Psoas muscle (tissue), 8 donors: Measurements from ENCODE around the gene MTUS2. TPM values are rescaled to one million over a fixed set of nuclear protein-coding genes. Genes with fewer than 3 reads are reported as not detected.

ENCODE experiments used
- ATAC-seq, 4 donors: fragments of 200-7000 bp; cut with Tn5 transposase; one replicate each; pipeline ENCODE4 v1.9.1; 2020; ENCODE audit warnings: moderate library complexity in 3 of 4, mild to moderate bottlenecking in 2 of 4
- DNase-seq, 2 donors: peaks; one replicate each; pipeline ENCODE4 v3.0.0-alpha.2; 2020
- H3K27ac ChIP-seq: fragments of 200-600 bp; one replicate; pipeline ENCODE4 v1.8.0; 2022
- H3K27me3 ChIP-seq, 3 donors: fragments of 200-600 bp in 1 of 3; one replicate each; pipeline versions ENCODE4 v1.6.1 to v1.8.0; 2013 to 2022; ENCODE audit warnings: low read length in 2 of 3, mild to moderate bottlenecking in 2 of 3, moderate library complexity in 1 of 3; ENCODE audit not compliant: insufficient read depth in 3 of 3
- H3K36me3 ChIP-seq, 2 donors: fragments of 200-600 bp in 1 of 2; one replicate each; pipeline versions ENCODE4 v1.6.1 to v1.8.0; 2013 to 2022; ENCODE audit warnings: low read depth in 1 of 2, mild to moderate bottlenecking in 1 of 2, moderate library complexity in 1 of 2; ENCODE audit not compliant: insufficient read depth in 1 of 2
- H3K4me1 ChIP-seq: fragments of 200-600 bp; one replicate; pipeline ENCODE4 v1.8.0; 2022
- H3K4me3 ChIP-seq: fragments of 200-600 bp; one replicate; pipeline ENCODE4 v1.8.0; 2022; ENCODE audit warnings: mild to moderate bottlenecking
- H3K9me3 ChIP-seq: fragments of 200-600 bp; one replicate; pipeline ENCODE4 v1.8.0; 2022
- CTCF ChIP-seq: fragments of 200-600 bp; IDR thresholded peaks from one replicate; pipeline ENCODE4 v1.8.0; 2022; ENCODE audit warnings: antibody characterized with exemption
- WGBS, 3 donors: extraction: QIAGEN DNeasy Blood & Tissue Kit; methylation state at CpG; one replicate each; pipeline versions ENCODE4 v1.1.6 to v1.1.7; 2013; 5-methylcytosine and 5-hydroxymethylcytosine counted together
- intact Hi-C, 2 donors: fragments of 100-400 bp; cut with DNase I; formaldehyde crosslinking; loops; one replicate each; pipeline versions ENCODE4 v1.11.0 to v1.14.2; 2022
- polyA plus RNA-seq, 3 donors: library from polyadenylated mRNA; stranded (reverse); fragments of 200-250 nt; gene quantifications; one replicate each; pipeline ENCODE4 v1.2.3, GENCODE V29; 2013
- total RNA-seq, 4 donors: library from RNA; stranded (reverse); fragmentation: NEBNext Ultra II Directional in 2 of 4; extraction: Animal tissue kit (Norgen Biotek cat#: 25700) in 2 of 4; gene quantifications; one replicate each; pipeline versions ENCODE4 v1.2.1 to v1.2.4, GENCODE V29; 2021 to 2023
- donor health status: healthy with polysubstance abuse.
- donor health status: DM: no; HTN: no; CAD: no; lungs with moderate emphysema.
- donor health status: Bipolar disorder and iron deficiency.
- donor health status: healthy.
- donor health status: DM: yes; HTN: yes; CAD: no.
- donor health status: DM: no; HTN: no; CAD: no.
- donor health status: DM: no; HTN: no; CAD: no.
- donor health status: DM: yes; HTN: yes; CAD: no.

MTUS2 gene
- total and polyA plus RNA-seq, 7 donors: 0.03 to 0.79 (median 0.14) TPM; not detected in 2

GRCh38 chr13:28991764-28992163 is 171.6 kb downstream of the MTUS2 start:
- H3K9me3 ChIP-seq: no peaks in the 10 kb centered on the region
- H3K27me3 ChIP-seq: no peaks in the 10 kb centered on the region
- intact Hi-C loops: no loop called here
- no peak overlapping the region for H3K27ac ChIP-seq
- H3K4me3 ChIP-seq: no peak overlapping the region
- no peaks in the 10 kb centered on the region for H3K36me3 ChIP-seq
- no peak for TF ChIP-seq CTCF
- no peak for DNase-seq
- no peak for ATAC-seq
- H3K4me1 ChIP-seq: no peaks in the 10 kb centered on the region

GRCh38 chr13:29000826-29001225 is 180.7 kb downstream of the MTUS2 start:
- H3K36me3 ChIP-seq: no peaks in the 10 kb centered on the region
- TF ChIP-seq CTCF: no peak
- WGBS, 3 donors: 91 to 93% (median 91%) methylated on average over 3 of the region's 3 CpGs
- H3K27me3 ChIP-seq: no peaks in the 10 kb centered on the region
- no peak overlapping the region for H3K4me3 ChIP-seq
- no peak overlapping the region for H3K27ac ChIP-seq
- intact Hi-C loops: no loop called here
- DNase-seq (no peak), ATAC-seq (no peak)
- H3K4me1 ChIP-seq: no peaks in the 10 kb centered on the region
- no peaks in the 10 kb centered on the region for H3K9me3 ChIP-seq

GRCh38 chr13:29005035-29005762 is 185.1 kb downstream of the MTUS2 start:
- ATAC-seq: no peak
- H3K27me3 ChIP-seq: no peaks in the 10 kb centered on the region
- H3K4me3 ChIP-seq: no peak overlapping the region
- intact Hi-C loops: no loop called here
- no peaks in the 10 kb centered on the region for H3K4me1 ChIP-seq
- DNase-seq: no peak
- no peak overlapping the region for H3K27ac ChIP-seq
- no peaks in the 10 kb centered on the region for H3K9me3 ChIP-seq
- WGBS, 3 donors: 58 to 63% (median 61%) methylated on average over 8 of the region's 8 CpGs
- no peak for TF ChIP-seq CTCF
- H3K36me3 ChIP-seq: no peaks in the 10 kb centered on the region

- H3K36me3 ChIP-seq: no peaks in the 10 kb centered on the region
- intact Hi-C loops: no loop called here
- ATAC-seq (no peak), DNase-seq (no peak)
- no peak overlapping the region for H3K27ac ChIP-seq
- no peaks in the 10 kb centered on the region for H3K27me3 ChIP-seq
- no peak overlapping the region for H3K4me3 ChIP-seq
- no peak for TF ChIP-seq CTCF
- no peaks in the 10 kb centered on the region for H3K9me3 ChIP-seq
- WGBS, 3 donors: 53 to 60% (median 59%) methylated on average over 2 of the region's 2 CpGs
- no peaks in the 10 kb centered on the region for H3K4me1 ChIP-seq
Measured at GRCh38 chr13:29005763-29006120, 185.6 kb downstream of the MTUS2 start.

- no peaks in the 10 kb centered on the region for H3K4me1 ChIP-seq
- no peak for ATAC-seq
- no peak overlapping the region for H3K27ac ChIP-seq
- 69 to 70% (median 70%) methylated on average over 2 of the region's 2 CpGs for WGBS, 3 donors
- no peaks in the 10 kb centered on the region for H3K9me3 ChIP-seq
- intact Hi-C loops: no loop called here
- H3K27me3 ChIP-seq: no peaks in the 10 kb centered on the region
- DNase-seq: no peak
- no peak for TF ChIP-seq CTCF
- H3K36me3 ChIP-seq: no peaks in the 10 kb centered on the region
- H3K4me3 ChIP-seq: no peak overlapping the region
Measured at GRCh38 chr13:29006359-29006850, 186.3 kb downstream of the MTUS2 start.
